ENCODE results near the gene SHISA5. TPM values are rescaled to one million over a fixed set of nuclear protein-coding genes. Genes with fewer than 3 reads are reported as not detected.
A peak's percentile ranks its signal among the peaks of the same experiment; 100 is the strongest.

Gene SHISA5
- total and polyA plus RNA-seq, 2 of the 8 experiments (the other 6 are each of a cell fraction or from before 2014, with no cell fraction given) = 196 to 315 TPM

GRCh38 chr3:48422681-48423080 lies 81.3 kb downstream of the SHISA5 start:
- WGBS, 2 experiments (ENCODE audit: extremely low coverage in 1 of 2, insufficient coverage in 1 of 2, insufficient read length in 1 of 2, insufficient replicate concordance in 2 of 2, low coverage in 1 of 2, low lambda C conversion rate in 2 of 2, missing lambda C conversion rate in 1 of 2) = 89% methylated on average over 8 of the region's 8 CpGs; no CpG with 5 or more reads in 1 of the 2 experiments
- H2AK5ac ChIP-seq (ENCODE audit: low read depth, low read length) = no peak overlapping the region
- H3K4ac ChIP-seq (replicated peaks; ENCODE audit: insufficient read length, low read depth, low read length) = no peak overlapping the region
- no peak overlapping the region for H2BK20ac ChIP-seq (ENCODE audit: low read length)
- H4K20me1 ChIP-seq (replicated peaks in 1 of 2; ENCODE audit: control insufficient read depth in 1 of 2, insufficient read depth in 2 of 2, low read length in 2 of 2) = peaks cover 28 to 53% of the 10 kb centered on the region in 2 experiments
- peaks cover 42% of the 10 kb centered on the region for H3K79me1 ChIP-seq (ENCODE audit: low read depth, low read length)
- H3K56ac ChIP-seq (replicated peaks; ENCODE audit: insufficient read length, low read depth, low read length) = no peak overlapping the region
- no peak overlapping the region for H2BK5ac ChIP-seq (ENCODE audit: low read depth, low read length)
- ChIA-PET CTCF (ENCODE audit: partially characterized antibody) (interaction anchor here (0.6 to 6.9 kb wide), 17 partner anchors 8 to 1267 kb away, joined by 3 to 95 read pairs (median 4); partner anchors contain the start of genes CCDC51, MST1 and RNF123), POLR2A (ENCODE audit: partially characterized antibody) (interaction anchor here (0.6 to 31.5 kb wide), 6 partner anchors 8 to 179 kb away, joined by 3 to 650 read pairs (median 46); partner anchors contain the start of genes ATRIP, CCDC51 and TMA7)
- no peak overlapping the region for H3K9ac ChIP-seq (replicated peaks in 1 of 4; ENCODE audit: extremely low read depth in 1 of 4, low read depth in 3 of 4, low read length in 3 of 4)
- TF ChIP-seq EP300 (IDR thresholded peaks at IDR 0.05; ENCODE audit: borderline replicate concordance in 1 of 2, low read depth in 2 of 2, low read length in 2 of 2) (no peak), POLR2A (IDR thresholded peaks at IDR 0.05; ENCODE audit: control extremely low read depth in 1 of 2, low read depth in 2 of 2, low read length in 2 of 2) (peak in 1 of 2 experiments; percentile 27; a peak in 1 of 3 replicates), SRF (IDR thresholded peaks at IDR 0.05; ENCODE audit: low read depth, low read length) (no peak)
- H3K23me2 ChIP-seq (ENCODE audit: low read depth, low read length) = peaks cover 6% of the 10 kb centered on the region; the same call in 1 of the 2 replicates
- no peaks in the 10 kb centered on the region for H3K9me3 ChIP-seq (ENCODE audit: insufficient read depth in 2 of 2, low read depth in 1 of 2, low read length in 1 of 2)
- no peak overlapping the region for H4K5ac ChIP-seq (ENCODE audit: insufficient read length, low read depth, low read length)
- no peaks in the 10 kb centered on the region for H3K27me3 ChIP-seq (replicated peaks in 1 of 4; ENCODE audit: control insufficient read depth in 3 of 4, extremely low read depth in 1 of 4, insufficient read depth in 3 of 4, low read length in 3 of 4)
- no peak overlapping the region for H2BK12ac ChIP-seq (ENCODE audit: low read depth, low read length)
- peaks cover 25 to 58% of the 10 kb centered on the region in 2 experiments for H3K79me2 ChIP-seq (ENCODE audit: control insufficient read depth in 1 of 2, insufficient read depth in 2 of 2, low read length in 2 of 2)
- H3K4me3 ChIP-seq (ENCODE audit: extremely low read depth in 1 of 4, insufficient read depth in 2 of 4, low read depth in 3 of 4, low read length in 4 of 4) = no peak overlapping the region
- H3K4me1 ChIP-seq (replicated peaks in 1 of 4; ENCODE audit: control insufficient read depth in 3 of 4, insufficient read depth in 4 of 4, low read length in 3 of 4) = peaks cover under 1 to 25% (median 8%) of the 10 kb centered on the region in 4 experiments
- no peak overlapping the region for H4K91ac ChIP-seq (replicated peaks; ENCODE audit: insufficient read length, low read length)
- H3K4me2 ChIP-seq (ENCODE audit: insufficient read depth in 1 of 2, low read depth in 2 of 2, low read length in 2 of 2) = no peak overlapping the region
- no peak overlapping the region for H3K18ac ChIP-seq (ENCODE audit: extremely low read depth, low read length)
- no peak overlapping the region for H3K23ac ChIP-seq (ENCODE audit: insufficient read length)
- H3K14ac ChIP-seq (ENCODE audit: insufficient read length) = no peak overlapping the region
- H2AFZ ChIP-seq (ENCODE audit: low read length) = no peak overlapping the region
- no peak overlapping the region for H4K8ac ChIP-seq (ENCODE audit: extremely low read depth, insufficient read depth, low read length)
- no peak overlapping the region for H3K27ac ChIP-seq (ENCODE audit: low read depth, low read length)
- no peak overlapping the region for H2BK120ac ChIP-seq (replicated peaks; ENCODE audit: low read depth, low read length)
- H3K36me3 ChIP-seq (ENCODE audit: control insufficient read depth in 2 of 4, insufficient read depth in 4 of 4, low read length in 3 of 4) = peaks cover 24 to 34% (median 26%) of the 10 kb centered on the region in 4 experiments; a peak in 7 of 8 replicates
- FAIRE-seq = no peak
- no peak overlapping the region for H2BK15ac ChIP-seq (ENCODE audit: low read length)
- no peak for DNase-seq (ENCODE audit: low read depth in 1 of 2, low spot score in 2 of 2)

Data from H1 (cell line).